Caco-2 (cell line): ENCODE data around the gene PABPN1. TPM values are rescaled to one million over a fixed set of nuclear protein-coding genes. Genes with fewer than 3 reads are reported as not detected.

Experiments used
- BruUV-seq: library from RNA; stranded (reverse); fragments of 400-500 nt; replicated peaks from 2 replicates; lab custom pipeline; 2021; lab: Mats Ljungman, UMichigan
- CTCF ChIA-PET: fragments of 300-600 bp; sonication (Branson Sonifier 250); formaldehyde crosslinking; loops from one replicate; lab custom pipeline; 2022; ENCODE audit warnings: antibody characterized with exemption; lab: Charles Lee
- POLR2A ChIA-PET: fragments of 300-600 bp; sonication (Branson Sonifier 250); formaldehyde crosslinking; loops from one replicate; lab custom pipeline; 2022; ENCODE audit warnings: antibody characterized with exemption; lab: Charles Lee
- DNase-seq, 2 experiments: peaks; one replicate each; pipeline versions ENCODE4 v3.0.0 to v3.0.0-alpha.2; 2020 to 2022
- H3K27me3 ChIP-seq: replicated peaks from 2 replicates; pipeline ENCODE4 v1.6.0; 2011; ENCODE audit warnings: low read length; ENCODE audit not compliant: control insufficient read depth, insufficient read depth
- H3K36me3 ChIP-seq: 2 replicates; pipeline ENCODE4 v1.5.1; 2011; ENCODE audit warnings: low read length; ENCODE audit not compliant: control insufficient read depth, insufficient read depth
- H3K4me1 ChIP-seq: fragments of 250-450 bp; sonication (Bioruptor Pico); 2 replicates; pipeline ENCODE4 v1.5.1; 2020; ENCODE audit warnings: mild to moderate bottlenecking
- H3K4me3 ChIP-seq: 2 replicates; pipeline ENCODE4 v1.5.1; 2011; ENCODE audit warnings: low read depth, mild to moderate bottlenecking, control low read depth, low read length
- H3K9me3 ChIP-seq: fragments of 250-450 bp; sonication (Bioruptor Pico); 2 replicates; pipeline ENCODE4 v1.5.1; 2020; ENCODE audit warnings: mild to moderate bottlenecking, moderate library complexity
- H3K27ac Mint-ChIP-seq: one replicate; pipeline ENCODE4 v1.8.0; 2022; ENCODE audit warnings: mixed read lengths; ENCODE audit not compliant: unreplicated experiment
- H3K27me3 Mint-ChIP-seq: one replicate; pipeline ENCODE4 v1.8.0; 2022; ENCODE audit warnings: mixed read lengths; ENCODE audit not compliant: insufficient read depth, unreplicated experiment
- H3K36me3 Mint-ChIP-seq: one replicate; pipeline ENCODE4 v1.8.0; 2022; ENCODE audit warnings: mild to moderate bottlenecking, mixed read lengths; ENCODE audit not compliant: insufficient read depth, unreplicated experiment
- H3K4me1 Mint-ChIP-seq: one replicate; pipeline ENCODE4 v1.8.0; 2022; ENCODE audit warnings: low read depth, mixed read lengths; ENCODE audit not compliant: unreplicated experiment
- H3K4me3 Mint-ChIP-seq: one replicate; pipeline ENCODE4 v1.8.0; 2022; ENCODE audit warnings: mild to moderate bottlenecking, moderate library complexity, mixed read lengths; ENCODE audit not compliant: unreplicated experiment
- H3K9me3 Mint-ChIP-seq: one replicate; pipeline ENCODE4 v1.8.0; 2022; ENCODE audit warnings: mixed read lengths; ENCODE audit not compliant: unreplicated experiment
- CTCF ChIP-seq, 2 experiments: fragments of 200-600 bp in 1 of 2; IDR thresholded peaks; 1 replicate in 1 of 2; 2 replicates in 1 of 2; pipeline versions ENCODE4 v1.5.1 to v1.8.0; 2011 to 2022; ENCODE audit warnings: antibody characterized with exemption in 1 of 2, control low read depth in 1 of 2, inconsistent platforms in 1 of 2, low read depth in 1 of 2, low read length in 1 of 2, mild to moderate bottlenecking in 1 of 2, moderate library complexity in 1 of 2; ENCODE audit not compliant: insufficient read depth in 1 of 2, severe bottlenecking in 1 of 2, unreplicated experiment in 1 of 2
- intact Hi-C: fragments of 100-400 bp; cut with micrococcal nuclease; formaldehyde crosslinking; loops from one replicate; pipeline ENCODE4 v1.10.0; 2022; ENCODE audit not compliant: unreplicated experiment
- total RNA-seq: library from RNA; stranded (reverse); gene quantifications from 2 replicates; pipeline ENCODE4 v1.2.3, GENCODE V29; 2022

Gene PABPN1
- total RNA-seq, 1 experiment from 2014 or later: 202 TPM

- DNase-seq: no peak
- BruUV-seq: TSS peak; percentile 52
- intact Hi-C loops: no loop called here
Measured at GRCh38 chr14:23284654-23285529, 36.4 kb upstream of the PABPN1 start.

DNA sequence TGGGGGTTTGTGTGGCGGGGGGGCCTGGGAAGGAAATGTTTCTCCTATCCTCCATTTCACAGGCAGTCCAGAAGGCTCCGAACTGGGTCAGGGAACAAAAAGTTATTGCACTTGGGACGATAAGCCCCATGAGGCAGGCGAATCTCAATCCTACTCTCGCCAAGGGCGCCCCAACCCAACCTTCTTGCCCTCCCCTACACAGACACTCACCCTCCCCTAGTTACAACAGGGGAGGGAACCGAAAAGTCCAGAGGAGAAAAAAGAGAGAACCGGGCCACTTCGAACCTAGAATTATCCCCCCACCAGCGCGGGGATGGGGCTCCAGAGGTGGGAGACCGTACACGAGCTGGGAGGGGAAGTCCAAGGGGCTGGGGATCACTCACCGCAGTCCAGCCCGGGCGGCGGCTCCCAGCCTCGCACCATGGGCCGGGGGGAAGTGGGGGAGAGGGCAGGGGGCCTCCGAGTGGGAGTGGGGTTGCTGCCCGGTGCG is 35.7 kb upstream of the PABPN1 start:
- peak overlapping the region; percentile 75 for H3K4me3 ChIP-seq
- Mint-ChIP-seq H3K4me3 (peak overlapping the region; percentile 90), H3K27ac (peak overlapping the region; percentile 95), H3K9me3 (no peaks in the 10 kb centered on the region), H3K36me3 (peaks cover 18% of the 10 kb centered on the region), H3K4me1 (peaks cover 6% of the 10 kb centered on the region), H3K27me3 (no peaks in the 10 kb centered on the region)
- H3K27me3 ChIP-seq: no peaks in the 10 kb centered on the region
- H3K4me1 ChIP-seq: 0 out of 2 replicates have a peak, but pooled peaks cover 4% of the 10 kb centered on the region
- POLR2A ChIA-PET: interaction anchor here (1.9 to 2.3 kb wide), 2 partner anchors 15 to 35 kb away, joined by 12 to 31 read pairs; partner anchors contain the start of gene PABPN1
- DNase-seq: no peak
- H3K9me3 ChIP-seq: no peaks in the 10 kb centered on the region
- no TSS peak for BruUV-seq
- intact Hi-C loops: loop anchor here (1.0 to 2.0 kb wide), 6 partner anchors 10 to 49 kb away; partner anchors contain the start of genes BCL2L2, PABPN1 and RNF212B
- no peaks in the 10 kb centered on the region for H3K36me3 ChIP-seq
- CTCF ChIA-PET: interaction anchor here (0.7 to 2.9 kb wide), 8 partner anchors 16 to 234 kb away, joined by 3 to 19 read pairs (median 6); partner anchors contain the start of genes BCL2L2 and PABPN1
- no peak for TF ChIP-seq CTCF (IDR thresholded peaks at IDR 0.05; ENCODE audit: insufficient read depth in 1 of 2, low read depth in 1 of 2, low read length in 1 of 2, severe bottlenecking in 1 of 2, unreplicated experiment in 1 of 2)

More at GRCh38 chr14:23284654-23285529, 36.4 kb upstream of the PABPN1 start:
- Mint-ChIP-seq H3K9me3 (no peaks in the 10 kb centered on the region), H3K27me3 (no peaks in the 10 kb centered on the region), H3K36me3 (peaks cover 18% of the 10 kb centered on the region), H3K4me1 (peaks cover 6% of the 10 kb centered on the region), H3K27ac (peak overlapping the region; percentile 95), H3K4me3 (peak overlapping the region; percentile 90)
- ChIA-PET CTCF (interaction anchor here (0.7 to 2.9 kb wide), 4 partner anchors 16 to 234 kb away, joined by 5 to 19 read pairs (median 10); no protein-coding TSS in a partner anchor), POLR2A (interaction anchor here (1.9 to 2.3 kb wide), 2 partner anchors 16 to 36 kb away, joined by 12 to 31 read pairs; partner anchors contain the start of gene PABPN1)
- Histone ChIP-seq H3K4me1 (0 out of 2 replicates have a peak, but pooled peaks cover 4% of the 10 kb centered on the region), H3K9me3 (no peaks in the 10 kb centered on the region), H3K4me3 (peak overlapping the region; percentile 75), H3K36me3 (no peaks in the 10 kb centered on the region), H3K27me3 (no peaks in the 10 kb centered on the region)
- TF ChIP-seq CTCF (IDR thresholded peaks at IDR 0.05; ENCODE audit: insufficient read depth in 1 of 2, low read depth in 1 of 2, low read length in 1 of 2, severe bottlenecking in 1 of 2, unreplicated experiment in 1 of 2): no peak
